LNCAP (cell line): ENCODE results near the gene CAMTA1.

Experiments used
- CTCF ChIP-seq: fragments of 450-650 bp; IDR thresholded peaks from 2 replicates; pipeline ENCODE4 v1.5.1; 2017; ENCODE audit warnings: mild to moderate bottlenecking

Gene CAMTA1

GRCh38 chr1:6999826-7000225 lies 214.6 kb downstream of the CAMTA1 start:
- no peak for TF ChIP-seq CTCF

- TF ChIP-seq CTCF = no peak
Measured at GRCh38 chr1:7000720-7001119, 215.5 kb downstream of the CAMTA1 start.

DNA sequence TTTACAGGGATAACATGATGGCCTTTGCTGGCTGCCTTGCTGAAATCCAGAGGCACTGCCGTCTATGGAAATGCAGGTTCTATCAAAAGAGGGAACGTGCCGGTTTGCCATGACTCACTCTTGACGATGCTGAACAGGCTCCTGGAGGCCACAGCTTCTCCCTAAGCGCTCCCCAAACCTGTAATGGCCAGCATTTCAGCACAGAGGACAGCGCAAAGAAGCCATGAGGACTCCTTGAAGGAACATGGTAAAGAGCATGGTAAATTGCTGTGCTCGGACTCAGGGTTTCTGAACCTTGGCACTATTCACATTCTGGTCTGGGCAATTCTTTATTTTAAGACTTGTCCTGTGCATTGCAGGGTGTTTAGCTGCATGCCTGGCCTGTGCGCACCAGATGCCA lies 217.5 kb downstream of the CAMTA1 start:
- TF ChIP-seq CTCF = no peak

- TF ChIP-seq CTCF = no peak
Measured at GRCh38 chr1:7003676-7004075, 218.4 kb downstream of the CAMTA1 start.

DNA sequence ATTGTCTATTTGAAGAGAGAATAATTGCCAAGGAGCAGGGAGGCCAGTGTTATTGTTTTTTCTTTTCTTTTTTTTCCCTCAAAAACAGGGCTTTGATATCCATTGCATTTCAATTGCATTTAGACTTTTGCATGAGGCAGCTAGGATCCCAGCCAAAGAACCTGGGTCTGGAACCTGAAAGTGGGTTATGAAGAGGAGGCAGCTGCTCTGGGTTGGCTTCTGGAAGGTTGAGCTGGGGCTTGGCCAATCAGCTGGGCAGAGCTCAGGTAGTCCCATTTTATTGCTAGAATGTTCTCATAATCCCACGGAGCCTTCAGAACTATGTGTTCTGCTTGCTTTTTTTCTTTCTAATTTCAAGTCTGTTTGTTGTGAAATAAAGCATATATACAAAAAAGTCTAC lies 218.9 kb downstream of the CAMTA1 start:
- no peak for TF ChIP-seq CTCF

- TF ChIP-seq CTCF = no peak
Measured at GRCh38 chr1:7005762-7006161, 220.5 kb downstream of the CAMTA1 start.

DNA sequence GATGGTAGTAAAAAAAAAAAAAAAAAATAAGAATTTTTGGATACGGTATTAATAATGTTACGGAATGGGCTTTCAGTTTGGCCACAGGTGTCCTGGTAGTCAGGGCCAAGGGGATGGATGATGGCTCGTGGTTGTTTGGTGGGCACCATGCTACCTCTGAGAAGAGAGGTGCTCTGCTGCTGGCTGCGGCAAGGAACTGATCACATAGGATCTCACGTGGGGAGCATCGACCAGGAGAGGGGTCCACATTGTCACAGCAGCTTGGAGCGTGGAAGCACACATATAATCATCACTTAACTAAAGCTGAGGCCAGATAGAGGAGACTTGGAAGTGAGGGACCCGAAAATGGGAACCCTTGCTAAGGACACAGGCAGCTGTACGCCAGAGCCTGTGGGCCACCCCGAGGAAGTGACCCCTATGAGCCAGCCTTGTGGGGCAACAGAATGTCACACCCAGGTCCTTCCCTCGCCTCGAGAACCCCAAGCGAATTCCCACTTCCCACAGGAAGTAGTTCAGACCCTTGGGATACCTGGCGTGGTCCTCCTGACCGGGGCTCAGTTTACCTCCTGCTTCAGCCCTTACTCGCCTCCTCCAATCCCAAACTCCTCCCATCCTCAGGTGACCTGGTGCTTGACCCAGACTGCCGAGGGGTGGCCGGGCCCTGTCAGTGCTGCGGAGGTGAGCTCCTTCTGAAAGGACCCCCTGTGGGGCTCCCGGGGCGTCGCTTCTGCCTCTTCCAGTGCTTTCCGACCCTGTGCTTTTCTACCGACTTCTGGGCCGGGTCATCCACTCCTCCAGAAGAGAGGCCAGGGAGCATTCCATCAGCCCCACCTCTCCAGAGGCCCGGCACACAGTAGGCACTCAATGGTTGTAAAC lies 222.0 kb downstream of the CAMTA1 start:
- no peak for TF ChIP-seq CTCF
